Omental fat pad (tissue), 4 donors: Measurements from ENCODE around the gene HKDC1. TPM values are rescaled to one million over a fixed set of nuclear protein-coding genes. Genes with fewer than 3 reads are reported as not detected.
"Not testable (repeated sequence)": the region's sequence is repeated elsewhere in the genome, so short reads cannot be mapped to it uniquely, and the experiment has no call there.

Experiments
- ATAC-seq: fragments of 150-250 bp; one replicate; pipeline ENCODE4 v1.9.1; 2016; ENCODE audit warnings: mild to moderate bottlenecking, moderate library complexity; ENCODE audit not compliant: low FRiP score
- DNase-seq: peaks from one replicate; pipeline ENCODE4 v3.0.0-alpha.2; 2019; ENCODE audit warnings: low spot score
- CTCF ChIP-seq, 3 donors: fragments of 450-650 bp; IDR thresholded peaks; one replicate each; pipeline ENCODE4 v1.5.1; 2016 to 2017; ENCODE audit warnings: antibody characterized with exemption in 3 of 3, mild to moderate bottlenecking in 3 of 3, moderate library complexity in 2 of 3
- total RNA-seq, 4 donors: library from RNA; depleted of rRNA; stranded (reverse); fragments of >200 nt; gene quantifications; one replicate each; pipeline ENCODE4 v1.1.0, GENCODE V29; 2016

The HKDC1 gene
- total RNA-seq, 4 donors from 2014 or later = 0.13 to 0.46 TPM; not detected in 2

GRCh38 chr10:69287181-69287580 is 67.0 kb downstream of the HKDC1 start:
- ATAC-seq (no peak), DNase-seq (no peak)
- no peak for TF ChIP-seq CTCF (IDR thresholded peaks at IDR 0.05)

GRCh38 chr10:69290993-69291392 is 70.9 kb downstream of the HKDC1 start:
- no peak for DNase-seq
- TF ChIP-seq CTCF (IDR thresholded peaks at IDR 0.05) = no peak
- no peak for ATAC-seq

DNA sequence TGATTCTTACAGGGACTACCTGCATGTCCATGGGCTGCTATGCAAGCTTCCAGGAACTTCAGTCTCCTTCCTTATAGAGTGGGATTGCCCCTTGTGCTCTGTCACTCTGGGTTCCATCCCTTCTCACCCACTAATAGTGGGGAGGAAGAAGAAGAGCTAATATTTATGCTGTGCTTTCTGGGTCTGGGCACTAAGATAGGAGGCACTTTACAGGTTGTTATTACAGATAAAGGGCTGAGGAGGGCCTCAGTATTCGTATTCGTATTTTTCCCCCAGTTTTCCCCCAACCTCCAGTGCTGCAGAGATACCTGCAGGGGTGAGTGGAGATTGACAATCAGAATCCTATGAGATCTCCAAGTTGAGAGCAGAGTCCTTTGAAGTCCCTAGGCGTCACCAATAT is 72.3 kb downstream of the HKDC1 start:
- no peak for ATAC-seq
- no peak for DNase-seq
- TF ChIP-seq CTCF (IDR thresholded peaks at IDR 0.05) = no peak

GRCh38 chr10:69295027-69295636 is 75.0 kb downstream of the HKDC1 start:
- ATAC-seq (no peak), DNase-seq (no peak)

DNA sequence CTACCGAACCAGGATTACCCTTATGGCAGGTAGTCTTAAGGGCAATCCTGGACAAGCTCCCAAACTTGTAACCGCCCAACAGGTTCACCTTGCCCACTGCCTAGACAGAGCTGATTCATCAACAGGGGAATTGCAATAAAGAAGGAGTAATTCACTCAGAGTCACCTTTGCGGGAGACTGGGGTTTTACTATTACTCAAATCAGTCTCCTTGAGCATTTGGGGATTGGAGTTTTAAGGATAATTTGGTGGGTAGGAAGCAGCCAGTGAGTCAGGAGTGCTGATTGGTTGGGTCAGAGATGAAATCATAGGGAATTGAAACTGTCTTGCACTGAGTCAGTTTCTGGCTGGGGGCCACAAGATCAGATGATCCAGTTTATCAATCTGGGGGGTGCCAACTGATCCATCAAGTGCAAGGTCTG is 83.5 kb downstream of the HKDC1 start:
- DNase-seq = no peak
- TF ChIP-seq CTCF (IDR thresholded peaks at IDR 0.05) = no peak
- no peak for ATAC-seq

More at GRCh38 chr10:69295027-69295636, 75.0 kb downstream of the HKDC1 start:
- no peak for TF ChIP-seq CTCF (IDR thresholded peaks at IDR 0.05)

DNA sequence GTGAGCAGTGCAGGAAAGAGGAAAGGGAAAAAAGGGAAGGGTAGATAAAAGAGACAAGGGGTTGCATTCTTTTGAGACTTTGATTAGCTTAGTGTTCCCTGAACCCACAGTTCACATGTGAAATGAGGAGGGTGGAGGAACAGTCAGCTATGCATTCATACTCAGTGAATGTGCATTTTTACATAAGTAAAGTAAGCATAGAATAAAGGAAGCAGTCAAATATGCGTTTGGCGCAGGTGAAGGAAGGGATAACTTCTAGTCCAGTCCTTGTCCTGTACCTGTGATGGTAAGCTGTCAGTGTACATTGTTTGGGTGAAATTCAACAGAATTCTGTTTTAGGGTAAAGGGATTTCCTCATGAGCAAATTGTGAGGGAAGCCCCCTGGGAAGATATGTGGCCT is 86.3 kb downstream of the HKDC1 start:
- no peak for TF ChIP-seq CTCF (IDR thresholded peaks at IDR 0.05)
- no peak for DNase-seq
- ATAC-seq = no peak

GRCh38 chr10:69307434-69307833 is 87.3 kb downstream of the HKDC1 start:
- no peak for TF ChIP-seq CTCF (IDR thresholded peaks at IDR 0.05)
- no peak for ATAC-seq
- DNase-seq = no peak

DNA sequence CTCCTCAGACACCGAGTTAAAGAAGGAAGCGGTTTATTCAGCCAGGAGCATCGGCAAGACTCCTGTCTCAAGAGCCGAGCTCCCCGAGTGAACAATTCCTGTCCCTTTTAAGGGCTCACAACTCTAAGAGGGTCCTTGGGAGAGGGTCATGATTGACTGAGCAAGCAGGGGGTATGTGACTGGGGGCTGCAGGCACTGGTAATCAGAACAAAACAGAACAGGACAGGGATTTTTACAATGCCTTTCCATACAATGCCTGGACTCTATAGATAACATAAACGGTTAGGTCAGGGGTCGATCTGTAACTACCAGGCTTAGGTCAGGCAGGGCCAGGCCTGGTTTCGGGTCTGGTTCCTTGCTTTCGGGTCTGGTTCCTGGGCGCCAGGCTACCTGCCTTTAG is 88.2 kb downstream of the HKDC1 start:
- ATAC-seq, DNase-seq: not testable (repeated sequence)
